K562 (cell line): ENCODE measurements around the gene SPATA31C1. TPM values are rescaled to one million over a fixed set of nuclear protein-coding genes. Genes with fewer than 3 reads are reported as not detected.

ENCODE experiments used
- ATAC-seq: fragments of 200-7000 bp; cut with Tn5 transposase; 3 replicates; pipeline ENCODE4 v1.9.1; 2020; ENCODE audit warnings: moderate library complexity
- BruUV-seq: library from RNA; stranded (reverse); fragments of 400-500 nt; replicated peaks from 2 replicates; lab custom pipeline; 2021; lab: Mats Ljungman, UMichigan
- CTCF ChIA-PET: fragments of 300-600 bp; formaldehyde crosslinking; extraction: SDS; loops from one replicate; lab custom pipeline; 2021; ENCODE audit warnings: low intra/inter-chr PET ratio; lab: Yijun Ruan, JAX
- POLR2A ChIA-PET: fragments of 300-600, 350-650 bp; sonication (Branson Sonifier 250); formaldehyde crosslinking; extraction: SDS; loops from one replicate; lab custom pipeline; 2021; ENCODE audit warnings: antibody characterized with exemption, inconsistent platforms; lab: Yijun Ruan, JAX
- DNase-seq, 4 experiments: peaks; one replicate each; pipeline versions ENCODE4 v3.0.0 to v3.0.0-alpha.2; 2011 to 2018; ENCODE audit warnings: low spot score in 3 of 4, mixed read lengths in 3 of 4; ENCODE audit errors: extremely low read depth in 1 of 4
- FAIRE-seq: peaks from 2 replicates; lab custom pipeline; 2011; peaks lifted over from hg19 to GRCh38; lab: Jason Lieb, UNC
- H2AFZ ChIP-seq: 2 replicates; pipeline ENCODE4 v1.6.0; 2011; ENCODE audit warnings: low read depth, low read length, control low read depth, inconsistent platforms
- H3K27ac ChIP-seq: fragments of 200-600 bp; 3 replicates; pipeline ENCODE4 v1.8.0; 2011; ENCODE audit warnings: low read depth, mild to moderate bottlenecking, control low read depth, inconsistent platforms, low read length, moderate library complexity, mixed read lengths; ENCODE audit errors: extremely low read depth
- H3K27me3 ChIP-seq, 2 experiments: fragments of 300-600 bp in 1 of 2; 2 replicates in 1 of 2; 3 replicates in 1 of 2; pipeline versions ENCODE4 v1.6.0 to v1.8.0; 2011; ENCODE audit warnings: inconsistent platforms in 2 of 2, low read length in 2 of 2, mild to moderate bottlenecking in 1 of 2, mixed read lengths in 1 of 2, moderate library complexity in 1 of 2; ENCODE audit not compliant: control insufficient read depth in 2 of 2, insufficient read depth in 2 of 2
- H3K36me3 ChIP-seq: fragments of 300-600 bp; 3 replicates; pipeline ENCODE4 v1.8.0; 2011; ENCODE audit warnings: mild to moderate bottlenecking, low read length, inconsistent platforms; ENCODE audit not compliant: control insufficient read depth, insufficient read depth
- H3K4me1 ChIP-seq, 2 experiments: fragments of 200-600 bp in 1 of 2; replicated peaks in 1 of 2; 2 replicates in 1 of 2; 3 replicates in 1 of 2; pipeline versions ENCODE4 v1.5.1 to v1.8.0; 2011; ENCODE audit warnings: inconsistent platforms in 2 of 2, low read length in 2 of 2, mild to moderate bottlenecking in 1 of 2, mixed read lengths in 1 of 2, moderate library complexity in 1 of 2; ENCODE audit not compliant: control insufficient read depth in 2 of 2, insufficient read depth in 2 of 2
- H3K4me2 ChIP-seq: 2 replicates; pipeline ENCODE4 v1.6.1; 2011; ENCODE audit warnings: low read length, control low read depth, inconsistent platforms, mixed read lengths; ENCODE audit not compliant: insufficient read depth
- H3K4me3 ChIP-seq: fragments of 200-600 bp; sonication (generic), shearing (Covaris generic); 2 replicates; pipeline ENCODE4 v1.5.1; 2016; ENCODE audit warnings: control low read depth, inconsistent platforms
- H3K79me2 ChIP-seq: fragments of 200-600 bp; 3 replicates; pipeline ENCODE4 v1.8.0; 2011; ENCODE audit warnings: low read length, inconsistent platforms; ENCODE audit not compliant: control insufficient read depth, insufficient read depth
- H3K9ac ChIP-seq, 2 experiments: 2 replicates each; pipeline versions ENCODE4 v1.6.0 to v1.6.1; 2011; ENCODE audit warnings: low read depth in 2 of 2, low read length in 2 of 2, control low read depth in 1 of 2, inconsistent platforms in 1 of 2, mild to moderate bottlenecking in 1 of 2, mixed read lengths in 1 of 2; ENCODE audit not compliant: insufficient read depth in 1 of 2
- H3K9me1 ChIP-seq: one replicate; pipeline ENCODE4 v1.6.0; 2011; ENCODE audit warnings: inconsistent platforms, mild to moderate bottlenecking, low read length, moderate library complexity; ENCODE audit not compliant: control insufficient read depth, insufficient read depth
- H3K9me3 ChIP-seq: replicated peaks from 2 replicates; pipeline ENCODE4 v1.5.1; 2011; ENCODE audit warnings: low read depth, low read length, inconsistent platforms; ENCODE audit not compliant: control insufficient read depth, insufficient read depth
- H4K20me1 ChIP-seq: replicated peaks from 2 replicates; pipeline ENCODE4 v1.6.1; 2011; ENCODE audit warnings: low read length, inconsistent platforms, mixed read lengths; ENCODE audit not compliant: control insufficient read depth, insufficient read depth
- ARID1B ChIP-seq: fragments of 450-650 bp; IDR thresholded peaks from 2 replicates; pipeline ENCODE4 v1.6.1; 2016; ENCODE audit warnings: antibody characterized with exemption, mild to moderate bottlenecking, inconsistent platforms
- EP400 ChIP-seq: fragments of 450-650 bp; IDR thresholded peaks from 2 replicates; pipeline ENCODE4 v1.6.1; 2017; ENCODE audit warnings: antibody characterized with exemption, mild to moderate bottlenecking, moderate library complexity
- ILK ChIP-seq: fragments of 450-650 bp; IDR thresholded peaks from 2 replicates; pipeline ENCODE4 v1.6.1; 2016; ENCODE audit warnings: missing genetic modification characterization, low read depth, mild to moderate bottlenecking, missing compliant biosample characterization, moderate library complexity, borderline replicate concordance
- NR2C1 ChIP-seq, 2 experiments: fragments of 450-650 bp; IDR thresholded peaks; 2 replicates each; pipeline ENCODE4 v1.6.1; 2017; ENCODE audit warnings: mild to moderate bottlenecking in 2 of 2, antibody characterized with exemption in 1 of 2, inconsistent platforms in 1 of 2, missing compliant biosample characterization in 1 of 2, missing genetic modification characterization in 1 of 2
- SP1 ChIP-seq: sonication (generic); formaldehyde crosslinking; IDR thresholded peaks from 2 replicates; pipeline ENCODE4 v1.8.1; 2022; ENCODE audit warnings: mild to moderate bottlenecking, missing genetic modification reagents
- TOE1 ChIP-seq, 2 experiments: fragments of 450-650 bp in 1 of 2; sonication (generic) in 1 of 2; formaldehyde crosslinking in 1 of 2; IDR thresholded peaks; 2 replicates each; pipeline versions ENCODE4 v1.7.1 to v1.8.0; 2016 to 2022; ENCODE audit warnings: borderline replicate concordance in 2 of 2, mild to moderate bottlenecking in 2 of 2, antibody characterized with exemption in 1 of 2, inconsistent platforms in 1 of 2, low read depth in 1 of 2, missing genetic modification reagents in 1 of 2, moderate library complexity in 1 of 2
- ZNF766 ChIP-seq: fragments of 200-800 bp; sonication (Bioruptor generic); conservative IDR thresholded peaks from 2 replicates; pipeline ENCODE4 v1.6.1; 2016; ENCODE audit warnings: missing genetic modification characterization, missing compliant biosample characterization
- WGBS: fragments of 100-300 bp; shearing (Covaris generic); methylation state at CpG from one replicate; pipeline ENCODE4 v1.1.6; 2016; ENCODE audit warnings: low coverage, mixed read lengths; ENCODE audit not compliant: insufficient coverage; ENCODE audit errors: missing lambda C conversion rate; 5-methylcytosine and 5-hydroxymethylcytosine counted together
- in situ Hi-C: fragments of 300-500 bp; cut with MboI; formaldehyde crosslinking; loops from 4 replicates; pipeline ENCODE4 v1.15.0; 2018; ENCODE audit warnings: inconsistent platforms, mixed read lengths
- intact Hi-C: fragments of 100-400 bp; cut with micrococcal nuclease; formaldehyde crosslinking; loops from 2 replicates; pipeline ENCODE4 v1.14.2; 2022
- polyA plus RNA-seq, 8 experiments: library from polyadenylated mRNA; depleted of rRNA in 4 of 8; stranded (reverse) in 5 of 8; unstranded in 3 of 8; fragments of >200 nt; fragmentation: Nextera tagmentation in 2 of 8; fragmentation: Illumina TruSeq in 1 of 8; extraction: Ambion mirVana in 2 of 8; extraction: Trizol in 1 of 8; gene quantifications; 2 replicates each; pipeline versions ENCODE4 v1.2.1 to v1.2.3, GENCODE V29; 2011 to 2014; ENCODE audit warnings: inconsistent platforms in 1 of 8, missing spikeins in 1 of 8
- total RNA-seq, 7 experiments: library from RNA; depleted of rRNA in 6 of 7; stranded (reverse); fragments of >200 nt in 6 of 7; fragmentation: Illumina TruSeq in 2 of 7; extraction: Trizol in 2 of 7; gene quantifications; 2 replicates each; pipeline versions ENCODE4 v1.2.1 to v1.2.3, GENCODE V29; 2011 to 2021; ENCODE audit warnings: low replicate concordance in 1 of 7
- TF ChIP-seq, protein P1 (sequence below): fragments of 250-450 bp; sonication (Bioruptor Pico); IDR thresholded peaks from 2 replicates; pipeline ENCODE4 v1.4.0; 2020
- TF ChIP-seq, protein P2 (sequence below): IDR thresholded peaks from 3 replicates; pipeline ENCODE4 v1.6.1; 2011; ENCODE audit warnings: borderline replicate concordance, mild to moderate bottlenecking; ENCODE audit not compliant: insufficient read length, insufficient read depth

Gene SPATA31C1
- total and polyA plus RNA-seq, 9 of the 15 experiments (the other 6 are each of a cell fraction or from before 2014, with no cell fraction given) = 0.03 to 0.15 (median 0.05) TPM; not detected in 3

DNA sequence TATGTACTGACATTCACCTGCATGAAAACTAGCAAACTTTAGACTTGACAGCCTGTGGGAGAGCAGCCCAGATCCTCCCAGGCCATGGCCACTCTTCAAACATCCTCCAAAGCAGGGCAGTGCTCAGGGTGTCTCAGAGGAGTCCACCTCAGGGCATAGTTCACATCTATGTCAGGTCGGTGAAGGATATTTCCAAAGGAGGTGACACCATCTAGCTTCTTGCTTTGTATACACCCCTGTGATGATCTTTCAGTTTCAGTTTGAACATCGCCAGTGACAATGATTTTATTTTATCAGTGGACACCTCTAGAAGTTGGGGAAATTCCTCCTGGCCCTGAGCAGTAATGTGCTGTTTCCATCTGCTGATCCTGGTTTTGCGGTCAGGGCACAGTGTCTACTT lies 36.5 kb downstream of the SPATA31C1 start:
- no peak overlapping the region for H3K4me2 ChIP-seq
- POLR2A ChIA-PET = no interaction called here
- ATAC-seq = no peak
- no peaks in the 10 kb centered on the region for H3K36me3 ChIP-seq
- CTCF ChIA-PET = no interaction called here
- 0% methylated on average over 3 of the region's 3 CpGs for whole genome bisulfite sequencing
- no peak for TF ChIP-seq EP400
- no peak for TF ChIP-seq ILK (tag)
- no peak for TF ChIP-seq ZNF766 (CRISPR knock-in tag)
- TF ChIP-seq TOE1 (IDR thresholded peaks at IDR 0.05; ENCODE audit: borderline replicate concordance) = no peak
- no peak for TF ChIP-seq TOE1 (CRISPR knock-in tag; IDR thresholded peaks at IDR 0.05; ENCODE audit: borderline replicate concordance, low read depth)
- no peaks in the 10 kb centered on the region for H3K4me1 ChIP-seq
- FAIRE-seq = no peak
- no peaks in the 10 kb centered on the region for H3K9me1 ChIP-seq
- H3K4me3 ChIP-seq = no peak overlapping the region
- no peaks in the 10 kb centered on the region for H3K9me3 ChIP-seq
- no peak overlapping the region for H2AFZ ChIP-seq
- no peak for DNase-seq
- H3K27ac ChIP-seq = no peak overlapping the region
- no peaks in the 10 kb centered on the region; a peak in 1 of 5 replicates for H3K27me3 ChIP-seq
- H4K20me1 ChIP-seq = no peaks in the 10 kb centered on the region
- in situ Hi-C loops (loop anchor here (25.0 kb wide), 2 partner anchors 608 to 1058 kb away; no protein-coding TSS in a partner anchor), intact Hi-C loops (loop anchor here (5.0 kb wide), 2 partner anchors 218 to 623 kb away; no protein-coding TSS in a partner anchor)
- H3K9ac ChIP-seq = no peak overlapping the region
- H3K79me2 ChIP-seq = no peaks in the 10 kb centered on the region
- no TSS peak for BruUV-seq

DNA sequence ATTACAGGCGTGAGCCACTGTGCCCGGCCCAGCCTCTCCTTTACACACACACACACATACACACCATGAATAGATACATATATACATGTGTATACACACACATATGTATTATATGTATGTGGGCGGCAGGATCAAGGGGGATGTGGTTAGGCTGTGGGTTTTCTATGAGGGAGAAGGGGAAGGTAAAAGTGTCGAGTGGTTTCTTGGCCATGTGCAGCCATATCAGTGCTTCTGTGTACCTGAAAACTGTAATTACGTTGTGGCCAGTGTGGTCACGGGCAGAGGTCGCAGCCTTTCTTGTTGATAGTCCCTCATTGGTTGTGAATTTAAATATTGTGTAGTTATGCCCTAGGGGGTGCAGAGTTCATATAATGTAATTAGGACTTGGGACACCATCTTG lies 40.1 kb downstream of the SPATA31C1 start:
- Histone ChIP-seq H3K36me3 (no peaks in the 10 kb centered on the region), H3K4me3 (no peak overlapping the region), H4K20me1 (no peaks in the 10 kb centered on the region), H3K9me3 (no peaks in the 10 kb centered on the region), H3K79me2 (no peaks in the 10 kb centered on the region), H3K4me1 (no peaks in the 10 kb centered on the region), H3K27me3 (no peaks in the 10 kb centered on the region; a peak in 1 of 5 replicates), H3K27ac (no peak overlapping the region)
- no peak for FAIRE-seq
- intact Hi-C loops = no loop called here
- no TSS peak for BruUV-seq
- WGBS = 0% methylated on average over 4 of the region's 7 CpGs
- TF ChIP-seq SP1 (CRISPR knock-in tag) (no peak), NR2C1 (IDR thresholded peaks at IDR 0.05) (no peak), NR2C1 (tag; IDR thresholded peaks at IDR 0.05) (no peak), ARID1B (no peak)
- TF ChIP-seq, protein P1, sequence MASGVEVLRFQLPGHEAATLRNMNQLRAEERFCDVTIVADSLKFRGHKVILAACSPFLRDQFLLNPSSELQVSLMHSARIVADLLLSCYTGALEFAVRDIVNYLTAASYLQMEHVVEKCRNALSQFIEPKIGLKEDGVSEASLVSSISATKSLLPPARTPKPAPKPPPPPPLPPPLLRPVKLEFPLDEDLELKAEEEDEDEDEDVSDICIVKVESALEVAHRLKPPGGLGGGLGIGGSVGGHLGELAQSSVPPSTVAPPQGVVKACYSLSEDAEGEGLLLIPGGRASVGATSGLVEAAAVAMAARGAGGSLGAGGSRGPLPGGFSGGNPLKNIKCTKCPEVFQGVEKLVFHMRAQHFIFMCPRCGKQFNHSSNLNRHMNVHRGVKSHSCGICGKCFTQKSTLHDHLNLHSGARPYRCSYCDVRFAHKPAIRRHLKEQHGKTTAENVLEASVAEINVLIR (CRISPR knock-in tag) = no peak
- TF ChIP-seq, protein P2, sequence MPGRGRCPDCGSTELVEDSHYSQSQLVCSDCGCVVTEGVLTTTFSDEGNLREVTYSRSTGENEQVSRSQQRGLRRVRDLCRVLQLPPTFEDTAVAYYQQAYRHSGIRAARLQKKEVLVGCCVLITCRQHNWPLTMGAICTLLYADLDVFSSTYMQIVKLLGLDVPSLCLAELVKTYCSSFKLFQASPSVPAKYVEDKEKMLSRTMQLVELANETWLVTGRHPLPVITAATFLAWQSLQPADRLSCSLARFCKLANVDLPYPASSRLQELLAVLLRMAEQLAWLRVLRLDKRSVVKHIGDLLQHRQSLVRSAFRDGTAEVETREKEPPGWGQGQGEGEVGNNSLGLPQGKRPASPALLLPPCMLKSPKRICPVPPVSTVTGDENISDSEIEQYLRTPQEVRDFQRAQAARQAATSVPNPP = no peak
- TF ChIP-seq, all 486 proteins: peak for 0
- no peak for ATAC-seq
- Histone ChIP-seq H3K9me1 (no peaks in the 10 kb centered on the region), H2AFZ (no peak overlapping the region), H3K9ac (no peak overlapping the region), H3K4me2 (no peak overlapping the region)
- in situ Hi-C loops = loop anchor here (25.0 kb wide), 2 partner anchors 604 to 1054 kb away; no protein-coding TSS in a partner anchor
- POLR2A ChIA-PET = no interaction called here
- DNase-seq = no peak
- CTCF ChIA-PET = no interaction called here
